Measurements from ENCODE around the gene EFNA4.

EFNA4 gene

DNA sequence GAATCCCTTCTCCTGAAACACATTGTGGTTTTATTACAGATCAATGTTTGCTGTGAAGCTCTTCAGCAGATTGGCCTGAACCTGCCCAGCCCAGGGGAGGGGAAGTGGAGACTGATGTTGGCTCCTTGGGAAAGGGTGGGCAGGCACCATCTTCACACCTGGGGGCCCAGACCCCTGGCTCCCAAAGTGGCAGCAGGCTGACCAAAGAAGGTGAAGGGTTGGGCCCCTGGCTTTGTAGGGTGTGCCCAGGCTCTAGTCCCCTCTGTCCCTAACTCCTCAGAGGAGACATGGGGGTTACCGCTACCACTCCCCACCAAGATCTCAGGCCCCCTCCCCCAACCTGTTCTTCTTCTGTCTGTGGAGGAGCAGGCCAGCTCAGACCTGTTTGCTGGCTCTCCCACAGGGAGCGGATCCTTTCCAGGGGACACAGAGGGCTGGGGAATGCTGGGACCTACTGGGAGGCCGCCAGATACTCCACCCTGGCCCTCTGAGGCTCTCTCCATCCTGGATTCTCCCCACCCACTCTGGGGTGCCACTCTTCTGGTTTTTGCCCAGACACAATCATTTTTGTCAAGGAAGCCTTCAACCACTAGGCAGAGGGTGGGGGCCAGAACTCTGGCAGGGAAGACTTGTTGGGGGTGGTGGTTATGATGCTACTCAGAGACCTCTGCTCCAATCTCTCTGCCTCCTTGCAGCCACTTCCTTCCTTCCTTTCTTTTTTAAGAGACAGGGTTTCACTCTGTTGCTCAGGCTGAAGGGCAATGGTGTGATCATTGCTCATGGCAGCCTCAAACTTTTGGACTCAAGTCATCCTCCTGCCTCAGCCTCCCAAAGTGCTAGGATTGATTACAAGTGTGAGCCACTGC is 10.1 kb downstream of the EFNA4 start:
- peaks cover 0 to 1% of the 10 kb centered on the region in 2 donors for H3K36me3 ChIP-seq (ENCODE audit: control insufficient read depth in 1 of 2, insufficient read depth in 2 of 2, low read length in 2 of 2)
- H3K27ac ChIP-seq (ENCODE audit: low read depth, low read length), result no peak overlapping the region
- H3K4me3 ChIP-seq (ENCODE audit: low read depth in 1 of 2, low read length in 2 of 2), result no peak overlapping the region
- H3K9me3 ChIP-seq (ENCODE audit: control insufficient read depth in 1 of 2, low read length in 2 of 2), result no peaks in the 10 kb centered on the region
- no peaks in the 10 kb centered on the region for H3K27me3 ChIP-seq (ENCODE audit: control insufficient read depth in 1 of 2, insufficient read depth in 2 of 2, low read length in 2 of 2)
- no peak overlapping the region for H3K9ac ChIP-seq (ENCODE audit: low read depth in 1 of 2, low read length in 2 of 2)
- H3K4me1 ChIP-seq (ENCODE audit: control insufficient read depth in 1 of 2, insufficient read depth in 2 of 2, low read length in 2 of 2), result peaks cover 15 to 19% of the 10 kb centered on the region in 2 donors

GRCh38 chr1:155075535-155075934 is 12.0 kb downstream of the EFNA4 start:
- Histone ChIP-seq H3K4me1 (ENCODE audit: control insufficient read depth in 1 of 2, insufficient read depth in 2 of 2, low read length in 2 of 2) (peaks cover 22 to 27% of the 10 kb centered on the region in 2 donors), H3K27me3 (ENCODE audit: control insufficient read depth in 1 of 2, insufficient read depth in 2 of 2, low read length in 2 of 2) (peaks cover 15 to 16% of the 10 kb centered on the region in 2 donors), H3K27ac (ENCODE audit: low read depth, low read length) (no peak overlapping the region), H3K36me3 (ENCODE audit: control insufficient read depth in 1 of 2, insufficient read depth in 2 of 2, low read length in 2 of 2) (no peaks in the 10 kb centered on the region), H3K4me3 (ENCODE audit: low read depth in 1 of 2, low read length in 2 of 2) (no peak overlapping the region), H3K9me3 (ENCODE audit: control insufficient read depth in 1 of 2, low read length in 2 of 2) (no peaks in the 10 kb centered on the region), H3K9ac (ENCODE audit: low read depth in 1 of 2, low read length in 2 of 2) (no peak overlapping the region)

GRCh38 chr1:155076371-155076770 is 12.8 kb downstream of the EFNA4 start:
- Histone ChIP-seq H3K27ac (ENCODE audit: low read depth, low read length) (no peak overlapping the region), H3K36me3 (ENCODE audit: control insufficient read depth in 1 of 2, insufficient read depth in 2 of 2, low read length in 2 of 2) (no peaks in the 10 kb centered on the region), H3K9me3 (ENCODE audit: control insufficient read depth in 1 of 2, low read length in 2 of 2) (no peaks in the 10 kb centered on the region), H3K27me3 (ENCODE audit: control insufficient read depth in 1 of 2, insufficient read depth in 2 of 2, low read length in 2 of 2) (peaks cover 22 to 24% of the 10 kb centered on the region in 2 donors), H3K9ac (ENCODE audit: low read depth in 1 of 2, low read length in 2 of 2) (no peak overlapping the region), H3K4me1 (ENCODE audit: control insufficient read depth in 1 of 2, insufficient read depth in 2 of 2, low read length in 2 of 2) (peaks cover 24 to 28% of the 10 kb centered on the region in 2 donors), H3K4me3 (ENCODE audit: low read depth in 1 of 2, low read length in 2 of 2) (no peak overlapping the region)

GRCh38 chr1:155077346-155077745 is 13.8 kb downstream of the EFNA4 start:
- Histone ChIP-seq H3K27me3 (ENCODE audit: control insufficient read depth in 1 of 2, insufficient read depth in 2 of 2, low read length in 2 of 2) (peaks cover 31% of the 10 kb centered on the region in 2 donors), H3K9ac (ENCODE audit: low read depth in 1 of 2, low read length in 2 of 2) (no peak overlapping the region), H3K4me3 (ENCODE audit: low read depth in 1 of 2, low read length in 2 of 2) (no peak overlapping the region), H3K9me3 (ENCODE audit: control insufficient read depth in 1 of 2, low read length in 2 of 2) (no peaks in the 10 kb centered on the region), H3K4me1 (ENCODE audit: control insufficient read depth in 1 of 2, insufficient read depth in 2 of 2, low read length in 2 of 2) (peaks cover 29 to 33% of the 10 kb centered on the region in 2 donors), H3K36me3 (ENCODE audit: control insufficient read depth in 1 of 2, insufficient read depth in 2 of 2, low read length in 2 of 2) (no peaks in the 10 kb centered on the region), H3K27ac (ENCODE audit: low read depth, low read length) (no peak overlapping the region)

GRCh38 chr1:155077758-155078445 is 14.4 kb downstream of the EFNA4 start:
- peak overlapping the region in 1 of 2 donors; percentile 32 for H3K4me3 ChIP-seq (ENCODE audit: low read depth in 1 of 2, low read length in 2 of 2)
- no peak overlapping the region for H3K27ac ChIP-seq (ENCODE audit: low read depth, low read length)
- H3K4me1 ChIP-seq (ENCODE audit: control insufficient read depth in 1 of 2, insufficient read depth in 2 of 2, low read length in 2 of 2), result peaks cover 35 to 39% of the 10 kb centered on the region in 2 donors
- no peaks in the 10 kb centered on the region for H3K9me3 ChIP-seq (ENCODE audit: control insufficient read depth in 1 of 2, low read length in 2 of 2)
- no peaks in the 10 kb centered on the region for H3K36me3 ChIP-seq (ENCODE audit: control insufficient read depth in 1 of 2, insufficient read depth in 2 of 2, low read length in 2 of 2)
- H3K9ac ChIP-seq (ENCODE audit: low read depth in 1 of 2, low read length in 2 of 2), result no peak overlapping the region
- H3K27me3 ChIP-seq (ENCODE audit: control insufficient read depth in 1 of 2, insufficient read depth in 2 of 2, low read length in 2 of 2), result peaks cover 36% of the 10 kb centered on the region in 2 donors

DNA sequence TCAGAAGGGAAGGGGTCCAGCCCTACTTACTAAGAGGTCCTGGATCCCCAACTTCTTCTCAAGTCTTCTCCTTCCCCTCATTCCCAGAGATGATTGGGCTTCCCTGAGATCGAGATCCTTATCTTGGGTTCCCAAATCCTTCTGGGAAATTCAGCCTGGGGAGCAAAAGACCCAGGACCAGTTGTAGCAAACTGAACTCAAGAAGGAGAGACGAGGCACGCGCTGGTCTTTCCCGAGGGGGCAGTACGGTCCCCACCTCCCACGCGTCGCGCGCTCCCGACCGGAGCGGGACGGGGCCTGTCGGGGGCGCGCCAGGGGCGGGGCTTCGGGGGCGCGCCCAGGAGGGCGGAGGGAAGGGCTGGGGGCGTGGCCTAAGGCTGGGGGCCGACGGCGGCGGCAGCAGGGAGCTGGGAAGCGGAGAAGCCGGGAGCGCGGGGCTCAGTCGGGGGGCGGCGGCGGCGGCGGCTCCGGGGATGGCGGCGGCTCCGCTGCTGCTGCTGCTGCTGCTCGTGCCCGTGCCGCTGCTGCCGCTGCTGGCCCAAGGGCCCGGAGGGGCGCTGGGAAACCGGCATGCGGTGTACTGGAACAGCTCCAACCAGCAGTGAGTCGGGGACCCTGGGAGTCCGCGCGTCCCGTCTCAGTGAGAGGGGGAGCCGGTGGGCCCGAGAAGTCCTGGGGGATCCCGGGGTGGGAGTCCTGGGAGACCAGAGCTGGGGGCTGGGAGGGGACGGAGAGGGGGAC is 15.1 kb downstream of the EFNA4 start, which contains the start of gene EFNA3:
TSS of gene EFNA3 (plus strand) at position 369 of the 741 bp plus-strand sequence. CDS start at position 474, 105 bp downstream.
- H3K4me1 ChIP-seq (ENCODE audit: control insufficient read depth in 1 of 2, insufficient read depth in 2 of 2, low read length in 2 of 2), result peaks cover 42 to 46% of the 10 kb centered on the region in 2 donors

DNA sequence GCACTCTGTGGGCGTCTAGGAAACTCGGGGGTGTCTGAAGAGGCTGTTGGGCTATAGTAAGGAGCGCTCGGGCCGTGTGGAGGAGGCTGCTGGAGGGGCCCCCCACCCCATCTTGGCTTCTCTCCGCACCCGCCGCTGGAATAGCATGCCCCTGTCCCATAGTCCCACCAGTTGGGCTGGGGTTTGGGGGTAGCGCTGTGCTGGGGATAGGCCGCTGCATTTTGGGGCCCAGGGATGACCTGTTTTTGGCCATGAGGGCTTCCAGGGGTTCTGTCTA is 15.6 kb downstream of the EFNA4 start:
- Histone ChIP-seq H3K27ac (ENCODE audit: low read depth, low read length) (no peak overlapping the region), H3K9me3 (ENCODE audit: control insufficient read depth in 1 of 2, low read length in 2 of 2) (no peaks in the 10 kb centered on the region), H3K27me3 (ENCODE audit: control insufficient read depth in 1 of 2, insufficient read depth in 2 of 2, low read length in 2 of 2) (peaks cover 41 to 49% of the 10 kb centered on the region in 2 donors), H3K4me1 (ENCODE audit: control insufficient read depth in 1 of 2, insufficient read depth in 2 of 2, low read length in 2 of 2) (peaks cover 47 to 51% of the 10 kb centered on the region in 2 donors), H3K9ac (ENCODE audit: low read depth in 1 of 2, low read length in 2 of 2) (peak overlapping the region in 1 of 2 donors; percentile 0), H3K36me3 (ENCODE audit: control insufficient read depth in 1 of 2, insufficient read depth in 2 of 2, low read length in 2 of 2) (no peaks in the 10 kb centered on the region), H3K4me3 (ENCODE audit: low read depth in 1 of 2, low read length in 2 of 2) (peak overlapping the region; percentile 22 to 44)

More for the DNA sequence above, 15.1 kb downstream of the EFNA4 start, which contains the start of gene EFNA3:
- Histone ChIP-seq H3K36me3 (ENCODE audit: control insufficient read depth in 1 of 2, insufficient read depth in 2 of 2, low read length in 2 of 2) (no peaks in the 10 kb centered on the region), H3K4me3 (ENCODE audit: low read depth in 1 of 2, low read length in 2 of 2) (peak within 1 kb of the TSS; percentile 32 to 44), H3K27me3 (ENCODE audit: control insufficient read depth in 1 of 2, insufficient read depth in 2 of 2, low read length in 2 of 2) (peaks cover 41 to 44% of the 10 kb centered on the region in 2 donors), H3K9me3 (ENCODE audit: control insufficient read depth in 1 of 2, low read length in 2 of 2) (no peaks in the 10 kb centered on the region), H3K27ac (ENCODE audit: low read depth, low read length) (no peak within 1 kb of the TSS), H3K9ac (ENCODE audit: low read depth in 1 of 2, low read length in 2 of 2) (peak within 1 kb of the TSS in 1 of 2 donors; percentile 0)

- peaks cover 41 to 50% of the 10 kb centered on the region in 2 donors for H3K27me3 ChIP-seq (ENCODE audit: control insufficient read depth in 1 of 2, insufficient read depth in 2 of 2, low read length in 2 of 2)
- H3K9me3 ChIP-seq (ENCODE audit: control insufficient read depth in 1 of 2, low read length in 2 of 2), result no peaks in the 10 kb centered on the region
- H3K9ac ChIP-seq (ENCODE audit: low read depth in 1 of 2, low read length in 2 of 2), result peak overlapping the region in 1 of 2 donors; percentile 0
- no peaks in the 10 kb centered on the region for H3K36me3 ChIP-seq (ENCODE audit: control insufficient read depth in 1 of 2, insufficient read depth in 2 of 2, low read length in 2 of 2)
- no peak overlapping the region for H3K27ac ChIP-seq (ENCODE audit: low read depth, low read length)
- peaks cover 53 to 56% of the 10 kb centered on the region in 2 donors for H3K4me1 ChIP-seq (ENCODE audit: control insufficient read depth in 1 of 2, insufficient read depth in 2 of 2, low read length in 2 of 2)
- peak overlapping the region; percentile 22 to 44 for H3K4me3 ChIP-seq (ENCODE audit: low read depth in 1 of 2, low read length in 2 of 2)
These were observed 16.2 kb downstream of the EFNA4 start for GRCh38 chr1:155079487-155080311.

All from duodenal mucosa (tissue), 2 donors.